ENCODE results near the gene GBGT1. TPM values are rescaled to one million over a fixed set of nuclear protein-coding genes. Genes with fewer than 3 reads are reported as not detected.
A peak's percentile ranks its signal among the peaks of the same experiment; 100 is the strongest.

The GBGT1 gene
- total and polyA plus RNA-seq, 2 donors (not counting 1 experiment from before 2014, with no cell fraction given): 19.6 to 52.7 TPM

GRCh38 chr9:133113163-133113948 is 50.4 kb downstream of the GBGT1 start:
- 52% methylated on average over 19 of the region's 19 CpGs for WGBS (ENCODE audit: insufficient coverage)
- intact Hi-C loops (cut with micrococcal nuclease): loop anchor here (10.0 kb wide), 1 partner anchor 361 kb away; the partner anchor contains the start of gene SLC2A6
- no peaks in the 10 kb centered on the region for H3K9me3 Mint-ChIP-seq (ENCODE audit: insufficient read depth)
- H3K9me3 ChIP-seq (ENCODE audit: control extremely low read depth in 1 of 3, control insufficient read depth in 2 of 3, insufficient read depth in 1 of 3, low read length in 2 of 3): no peaks in the 10 kb centered on the region
- DNase-seq: no peak
- peaks cover 44 to 55% of the 10 kb centered on the region in 2 donors for H3K4me1 ChIP-seq (ENCODE audit: control insufficient read depth in 2 of 2, insufficient read depth in 2 of 2, low read length in 2 of 2)
- ATAC-seq (ENCODE audit: low read depth): no peak
- no peak overlapping the region for H3K4me3 ChIP-seq (ENCODE audit: control extremely low read depth in 1 of 5, extremely low read depth in 1 of 5, insufficient read depth in 1 of 5, low read depth in 2 of 5, low read length in 4 of 5)
- ChIA-PET POLR2A (interaction anchor here (0.6 to 3.3 kb wide), 6 partner anchors 8 to 91 kb away, joined by 3 to 21 read pairs (median 6); no protein-coding TSS in a partner anchor), CTCF (interaction anchor here (0.6 to 26.5 kb wide), 5 partner anchors 11 to 112 kb away, joined by 3 to 599 read pairs (median 5); no protein-coding TSS in a partner anchor)
- H3K27me3 ChIP-seq (replicated peaks in 1 of 4; ENCODE audit: control extremely low read depth in 1 of 4, control insufficient read depth in 3 of 4, insufficient read depth in 4 of 4, low read length in 3 of 4): no peaks in the 10 kb centered on the region
- TF ChIP-seq EZH2 (IDR thresholded peaks at IDR 0.05; ENCODE audit: borderline replicate concordance, insufficient read depth, low read depth, low read length, poor library complexity, severe bottlenecking): no peak
- TF ChIP-seq, protein P1, sequence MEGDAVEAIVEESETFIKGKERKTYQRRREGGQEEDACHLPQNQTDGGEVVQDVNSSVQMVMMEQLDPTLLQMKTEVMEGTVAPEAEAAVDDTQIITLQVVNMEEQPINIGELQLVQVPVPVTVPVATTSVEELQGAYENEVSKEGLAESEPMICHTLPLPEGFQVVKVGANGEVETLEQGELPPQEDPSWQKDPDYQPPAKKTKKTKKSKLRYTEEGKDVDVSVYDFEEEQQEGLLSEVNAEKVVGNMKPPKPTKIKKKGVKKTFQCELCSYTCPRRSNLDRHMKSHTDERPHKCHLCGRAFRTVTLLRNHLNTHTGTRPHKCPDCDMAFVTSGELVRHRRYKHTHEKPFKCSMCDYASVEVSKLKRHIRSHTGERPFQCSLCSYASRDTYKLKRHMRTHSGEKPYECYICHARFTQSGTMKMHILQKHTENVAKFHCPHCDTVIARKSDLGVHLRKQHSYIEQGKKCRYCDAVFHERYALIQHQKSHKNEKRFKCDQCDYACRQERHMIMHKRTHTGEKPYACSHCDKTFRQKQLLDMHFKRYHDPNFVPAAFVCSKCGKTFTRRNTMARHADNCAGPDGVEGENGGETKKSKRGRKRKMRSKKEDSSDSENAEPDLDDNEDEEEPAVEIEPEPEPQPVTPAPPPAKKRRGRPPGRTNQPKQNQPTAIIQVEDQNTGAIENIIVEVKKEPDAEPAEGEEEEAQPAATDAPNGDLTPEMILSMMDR (IDR thresholded peaks at IDR 0.05): no peak
- peaks cover 67% of the 10 kb centered on the region for H3K79me2 ChIP-seq (ENCODE audit: control insufficient read depth, insufficient read depth, low read length)
- H3K27ac ChIP-seq (ENCODE audit: low read length in 2 of 2): peak overlapping the region; percentile 3 to 65
- peaks cover 0 to 25% of the 10 kb centered on the region in 2 experiments for H3K36me3 ChIP-seq (replicated peaks in 1 of 2; ENCODE audit: control extremely low read depth in 1 of 2, control insufficient read depth in 1 of 2, extremely low read depth in 1 of 2, insufficient read depth in 2 of 2, low read length in 1 of 2)
- no peaks in the 10 kb centered on the region for H3K27me3 Mint-ChIP-seq
- H4K20me1 ChIP-seq (ENCODE audit: control insufficient read depth, insufficient read depth, low read length, poor library complexity, severe bottlenecking): peaks cover 54% of the 10 kb centered on the region
- peak overlapping the region; percentile 83 for H3K4me3 Mint-ChIP-seq
- H3K9ac ChIP-seq (ENCODE audit: low read length): peak overlapping the region; percentile 13
- peak overlapping the region; percentile 93 for H3K27ac Mint-ChIP-seq
- H2AFZ ChIP-seq (ENCODE audit: insufficient read depth, low read depth, low read length, poor library complexity, severe bottlenecking): no peak overlapping the region
- peak overlapping the region; percentile 65 for H3K4me2 ChIP-seq (replicated peaks; ENCODE audit: low read depth, low read length, poor library complexity, severe bottlenecking)
- H3K4me1 Mint-ChIP-seq: peaks cover 49% of the 10 kb centered on the region

All from B cell (primary cell).